ENCODE data around the gene STK10.
"Not testable (repeated sequence)": the region's sequence is repeated elsewhere in the genome, so short reads cannot be mapped to it uniquely, and the experiment has no call there.

STK10 gene

GRCh38 chr5:172054611-172055153, 133.3 kb downstream of the STK10 start:
- no peak for DNase-seq (ENCODE audit: low read depth)

GRCh38 chr5:172052450-172053236, 135.4 kb downstream of the STK10 start:
- no peak for DNase-seq (ENCODE audit: low read depth)

GRCh38 chr5:172051643-172052339, 136.2 kb downstream of the STK10 start:
- no peak for DNase-seq (ENCODE audit: low read depth)

DNA sequence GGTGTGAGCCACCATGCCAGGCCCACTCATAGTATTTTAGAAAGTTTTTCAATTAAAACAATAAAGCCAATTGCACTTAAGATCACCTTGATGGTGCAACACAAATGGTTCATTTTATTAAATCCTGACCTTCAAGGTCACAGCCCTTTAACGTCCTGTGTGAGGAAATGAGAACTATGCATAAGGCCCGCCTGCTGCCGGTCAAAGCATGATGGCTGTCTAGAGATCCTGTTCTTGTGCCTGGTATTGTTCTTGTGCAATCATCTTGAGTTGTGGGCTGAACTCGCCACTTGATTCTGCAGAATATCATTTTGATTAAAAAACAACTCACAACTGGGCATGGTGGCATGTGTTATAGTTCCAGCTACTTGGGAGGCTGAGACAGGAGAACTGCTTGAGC, 137.9 kb downstream of the STK10 start:
- no peak for DNase-seq (ENCODE audit: low read depth)

DNA sequence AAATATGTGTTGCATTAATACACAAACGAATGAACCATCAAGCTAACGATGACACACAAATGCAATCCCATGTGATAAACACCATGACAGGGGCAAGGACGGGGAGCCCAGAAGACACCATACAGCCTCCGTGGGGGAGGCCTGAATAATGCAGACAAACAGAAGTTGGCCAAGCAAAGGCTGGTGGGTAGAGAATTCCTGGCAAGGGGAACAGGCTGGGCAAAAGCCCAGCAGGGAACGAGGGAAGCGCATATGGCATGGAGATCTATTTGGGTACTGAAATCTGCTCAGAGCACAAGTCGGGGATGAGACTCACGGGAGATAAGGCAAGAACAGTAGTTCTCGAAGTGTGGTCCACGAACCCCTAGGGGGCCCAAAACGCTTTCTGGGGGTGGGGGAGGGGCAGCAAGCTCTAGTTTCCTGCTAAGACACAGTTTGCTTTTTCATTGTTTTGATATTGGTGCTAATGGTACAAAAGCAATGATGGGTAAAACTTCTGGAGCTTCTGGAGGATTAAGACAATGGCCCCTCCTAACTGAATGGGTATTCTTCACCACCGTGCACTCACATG, 138.7 kb downstream of the STK10 start:
- DNase-seq (ENCODE audit: low read depth), result no peak

- no peak for DNase-seq (ENCODE audit: low read depth)
These were observed 139.4 kb downstream of the STK10 start for GRCh38 chr5:172048539-172049101.

DNA sequence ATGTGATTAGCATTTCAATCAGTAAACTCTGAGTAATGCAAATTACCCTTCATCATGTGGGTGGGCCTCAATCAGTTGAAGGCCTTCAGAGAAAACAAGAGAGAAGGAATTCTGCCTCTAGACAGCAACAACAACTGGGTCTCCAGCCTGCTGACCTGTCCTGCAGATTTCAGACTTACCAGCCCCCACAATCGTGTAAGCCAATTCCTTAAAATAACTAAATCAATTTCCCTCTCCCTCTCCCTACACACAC, 139.9 kb downstream of the STK10 start:
- no peak for DNase-seq (ENCODE audit: low read depth)

DNA sequence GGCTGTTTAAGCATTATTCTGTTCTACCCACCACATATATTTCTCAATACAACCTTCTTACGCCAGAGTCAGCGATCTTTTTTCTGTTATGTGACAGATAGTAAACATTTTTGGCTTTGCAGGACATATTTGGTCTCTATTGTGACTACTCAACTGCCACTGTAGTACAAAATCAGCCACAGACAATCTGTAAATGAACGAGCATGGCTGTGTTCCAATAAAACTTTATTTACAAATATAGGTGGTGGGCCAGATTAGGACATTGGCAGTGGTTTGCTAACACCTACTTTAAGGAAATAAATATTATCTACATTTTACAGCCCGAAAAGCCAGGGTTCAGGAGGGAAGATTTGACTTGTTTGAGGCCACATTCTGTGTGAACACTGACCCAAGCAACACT, 141.4 kb downstream of the STK10 start:
- no peak for DNase-seq (ENCODE audit: low read depth)

GRCh38 chr5:172045315-172045632, 142.8 kb downstream of the STK10 start:
- no peak for DNase-seq (ENCODE audit: low read depth)

DNA sequence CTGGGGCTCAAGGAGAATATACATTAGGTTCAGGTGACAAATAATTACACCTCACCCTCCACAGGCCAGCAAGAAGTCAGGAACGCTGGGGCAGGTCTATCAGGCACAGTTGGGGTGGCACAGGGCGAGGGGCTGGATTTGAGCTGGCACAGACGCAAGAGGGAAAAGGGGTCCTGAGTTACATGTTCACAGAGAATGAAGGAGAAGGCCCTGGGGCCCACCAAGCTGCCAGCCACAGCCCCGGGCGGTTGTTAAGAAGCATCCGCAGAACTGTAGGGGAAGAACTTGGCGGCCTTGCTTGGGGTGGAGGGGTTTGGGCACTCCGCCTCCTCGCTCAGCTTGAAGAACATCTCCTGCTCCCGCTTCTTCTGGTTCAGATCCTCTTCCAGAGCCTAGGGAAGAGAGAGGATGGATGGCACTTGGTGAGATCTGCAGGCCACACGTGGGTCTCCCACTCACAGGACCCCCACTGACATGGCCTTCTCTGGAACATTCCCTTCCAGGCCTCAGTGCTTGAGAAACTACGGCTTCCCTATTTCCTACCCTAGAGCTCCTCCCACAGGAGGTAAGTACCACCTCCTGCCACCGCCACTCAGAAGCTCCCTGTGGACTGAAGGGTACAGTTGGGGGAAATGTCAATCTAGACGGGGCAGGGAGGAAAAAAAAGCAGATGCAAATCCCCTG, 143.3 kb downstream of the STK10 start:
- DNase-seq (ENCODE audit: low read depth), result no peak

DNA sequence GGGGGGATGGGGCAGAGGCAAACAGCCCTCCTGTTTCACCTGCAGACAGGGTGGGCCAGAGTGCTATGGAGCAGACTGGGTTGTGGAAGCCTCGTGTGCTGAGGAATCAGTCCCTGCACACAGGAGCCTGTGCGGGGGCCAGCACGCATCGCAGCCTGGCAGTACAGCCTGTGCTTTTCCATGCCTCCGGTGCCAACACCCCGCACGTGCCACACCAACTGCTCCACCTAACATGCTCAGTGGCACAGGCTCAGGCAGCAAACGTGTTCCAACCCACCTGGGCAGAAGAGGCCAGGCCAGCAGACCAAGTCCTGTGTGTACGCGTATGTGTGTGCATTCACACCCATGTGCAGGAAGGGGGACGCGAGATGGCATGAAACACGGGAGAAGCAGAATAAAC, 144.2 kb downstream of the STK10 start:
- DNase-seq (ENCODE audit: low read depth), result no peak

DNA sequence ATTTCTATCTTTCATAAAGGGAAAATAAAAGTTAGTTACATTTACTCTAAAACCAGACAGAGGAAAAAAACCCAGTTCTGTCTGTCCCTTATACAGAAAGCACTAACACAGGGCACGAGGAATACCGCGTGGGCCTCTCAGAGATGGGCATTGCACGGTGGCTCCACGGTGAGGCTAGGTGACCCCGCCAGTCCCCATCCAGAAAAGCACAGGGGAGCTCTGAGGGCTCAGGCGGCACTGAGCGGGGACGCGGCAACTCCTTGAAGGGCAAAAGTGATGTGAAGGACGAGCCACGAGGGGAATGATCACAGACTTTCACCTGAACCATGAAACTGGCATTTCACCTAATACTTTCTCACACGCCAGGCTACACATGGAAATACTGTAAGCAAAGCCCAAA, 145.8 kb downstream of the STK10 start:
- no peak for DNase-seq (ENCODE audit: low read depth)

DNA sequence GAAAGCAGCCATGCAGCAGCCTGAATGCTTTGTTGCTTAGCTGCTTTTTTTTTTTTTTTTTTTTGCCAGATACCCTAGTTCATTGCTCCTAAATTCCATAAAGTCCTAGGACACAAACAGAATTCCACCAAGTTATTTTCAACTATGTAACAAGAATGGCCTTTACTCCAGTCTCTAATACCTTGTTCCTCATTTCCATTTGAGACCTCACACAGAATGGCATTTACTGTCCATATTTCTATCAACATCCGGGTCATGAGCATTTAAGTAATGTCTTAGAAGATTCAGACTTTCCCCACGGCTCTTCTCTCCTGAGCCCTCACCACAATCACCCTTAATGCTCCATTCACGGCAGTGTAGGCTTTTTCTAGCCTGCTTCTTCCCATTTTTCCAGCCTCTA, 149.9 kb downstream of the STK10 start:
- no peak for DNase-seq (ENCODE audit: low read depth)

DNA sequence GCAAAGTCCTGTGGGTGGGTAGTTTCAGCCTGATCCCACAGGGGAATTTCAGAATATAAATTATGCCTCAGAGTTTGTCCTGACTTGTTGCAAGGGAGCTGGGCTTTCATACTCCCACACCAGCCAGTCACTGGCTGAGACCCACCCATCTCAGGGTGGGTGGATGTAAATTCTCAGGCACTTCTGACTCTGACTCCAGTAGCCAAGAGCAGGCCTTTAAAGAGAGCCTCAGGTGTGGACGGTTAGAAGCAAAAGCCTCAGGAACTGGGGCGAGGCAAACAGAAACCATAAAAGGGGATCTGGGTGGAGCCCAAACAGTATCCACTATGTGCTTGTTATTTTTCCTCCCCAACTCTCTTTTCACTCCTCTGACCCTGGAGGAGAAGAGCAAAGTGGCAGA, 153.0 kb downstream of the STK10 start:
- no peak for DNase-seq (ENCODE audit: low read depth)

DNA sequence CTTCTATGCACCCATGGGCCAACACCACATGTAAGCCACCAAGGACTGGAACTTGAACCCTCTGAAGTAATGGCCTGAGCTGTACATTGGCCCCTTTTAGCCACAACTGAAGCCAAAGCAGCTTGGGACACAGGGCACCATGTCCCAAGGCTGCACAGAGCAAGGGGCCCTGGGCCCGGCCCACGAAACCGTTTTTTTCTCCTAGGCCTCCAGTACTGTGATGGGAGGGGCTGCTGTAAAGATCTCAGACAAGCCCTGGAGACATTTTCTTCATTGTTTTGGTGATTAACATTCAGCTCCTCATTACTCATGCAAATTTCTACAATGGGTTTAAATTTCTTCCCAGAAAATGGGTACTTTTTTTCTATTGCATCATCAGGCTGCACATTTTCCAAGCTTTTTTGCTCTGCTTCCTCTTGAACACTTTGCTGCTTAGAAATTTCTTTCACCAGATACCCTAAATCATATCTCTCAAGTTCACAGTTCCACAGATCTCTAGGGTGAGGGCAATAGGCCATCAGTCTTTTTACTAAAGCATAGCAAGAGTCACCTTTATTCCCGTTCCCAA, 156.0 kb downstream of the STK10 start:
- DNase-seq (ENCODE audit: low read depth), result no peak

DNA sequence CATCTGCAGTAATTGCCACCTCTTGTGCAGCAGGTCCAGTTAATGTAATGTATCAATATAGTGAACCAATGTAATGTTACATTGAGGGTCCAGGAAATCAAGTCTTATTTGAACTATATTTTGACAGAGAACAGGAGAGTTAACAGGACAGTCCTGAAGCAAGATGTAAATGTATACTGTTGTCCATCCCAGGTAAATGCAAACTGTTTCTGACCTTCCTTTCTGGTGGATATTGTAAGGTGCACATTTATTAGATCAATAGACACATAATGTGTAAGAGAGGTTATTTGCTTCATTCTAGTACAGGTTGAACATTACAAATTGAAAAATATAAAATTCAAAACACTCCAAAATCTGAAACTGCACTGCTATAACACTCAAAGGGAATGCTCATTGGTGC, 158.1 kb downstream of the STK10 start:
- no peak for DNase-seq (ENCODE audit: low read depth)

DNA sequence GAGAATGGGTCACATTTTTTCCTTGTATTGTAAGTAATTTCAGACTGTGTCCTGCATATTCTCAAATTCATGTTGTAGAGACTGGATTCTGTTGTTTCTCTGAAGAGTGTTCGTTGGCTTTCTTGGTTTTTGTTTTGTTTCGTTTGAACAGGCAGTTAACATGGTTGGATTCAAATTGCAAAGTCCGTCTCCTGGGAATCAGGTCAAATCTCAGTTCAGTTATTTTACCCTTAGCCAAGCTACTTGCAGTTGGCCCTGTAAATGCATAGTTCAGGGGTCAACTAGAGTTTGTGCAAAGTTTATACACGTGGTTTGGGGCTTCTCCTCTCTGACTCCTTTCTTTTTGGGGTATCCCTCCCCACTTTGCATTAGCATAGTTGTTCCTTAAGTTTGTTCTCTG, 159.9 kb downstream of the STK10 start:
- DNase-seq (ENCODE audit: low read depth), result no peak

DNA sequence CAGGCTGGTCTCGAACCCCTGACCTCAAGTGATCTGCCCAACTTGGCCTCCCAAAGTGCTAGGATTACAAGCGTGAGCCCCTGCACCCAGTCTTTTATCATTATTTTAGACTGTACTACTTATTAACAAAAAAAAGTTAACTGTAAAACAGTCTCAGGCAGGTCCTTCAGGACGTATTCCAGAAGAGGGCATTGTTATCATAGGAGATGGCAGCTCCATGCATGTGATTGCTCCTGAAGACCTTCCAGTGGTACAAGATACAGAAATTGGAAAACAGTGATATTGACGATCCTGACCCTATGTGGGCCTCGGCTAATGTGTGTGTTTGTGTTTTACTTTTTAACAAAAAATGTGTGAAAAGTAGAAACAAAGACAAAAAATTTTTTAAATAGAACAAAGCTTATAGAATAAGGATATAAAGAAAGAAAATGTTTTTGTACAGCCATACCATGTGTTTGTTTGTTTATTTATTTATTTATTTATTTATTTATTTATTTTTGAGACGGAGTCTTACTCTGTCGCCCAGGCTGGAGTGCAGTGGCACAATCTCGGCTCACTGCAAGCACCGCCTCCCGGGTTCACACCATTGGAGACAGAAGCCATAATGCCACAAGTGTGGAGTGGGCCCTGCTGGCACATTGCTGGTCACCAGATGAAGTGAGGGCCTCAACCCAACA, 167.8 kb downstream of the STK10 start:
- not testable (repeated sequence) for DNase-seq (ENCODE audit: low read depth)

DNA sequence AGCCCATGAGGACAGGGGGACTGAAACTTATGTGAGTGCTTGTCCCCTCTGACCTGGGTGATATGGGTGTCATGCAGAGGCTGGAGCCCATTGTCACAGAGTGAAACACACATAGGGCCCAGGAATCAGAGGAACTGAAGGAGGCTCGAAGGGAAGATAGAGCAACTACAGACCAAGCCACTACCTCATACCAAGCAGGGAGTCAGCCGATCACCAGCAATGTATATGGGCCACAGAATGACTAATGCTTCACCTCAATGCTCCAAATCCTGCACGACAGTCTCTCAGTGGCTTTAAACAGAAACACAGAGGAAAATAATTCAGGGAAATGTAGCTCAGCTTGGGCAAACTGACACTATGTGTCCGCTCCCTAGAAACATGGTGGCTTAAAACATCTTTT, 172.7 kb downstream of the STK10 start:
- no peak for DNase-seq (ENCODE audit: low read depth)

DNA sequence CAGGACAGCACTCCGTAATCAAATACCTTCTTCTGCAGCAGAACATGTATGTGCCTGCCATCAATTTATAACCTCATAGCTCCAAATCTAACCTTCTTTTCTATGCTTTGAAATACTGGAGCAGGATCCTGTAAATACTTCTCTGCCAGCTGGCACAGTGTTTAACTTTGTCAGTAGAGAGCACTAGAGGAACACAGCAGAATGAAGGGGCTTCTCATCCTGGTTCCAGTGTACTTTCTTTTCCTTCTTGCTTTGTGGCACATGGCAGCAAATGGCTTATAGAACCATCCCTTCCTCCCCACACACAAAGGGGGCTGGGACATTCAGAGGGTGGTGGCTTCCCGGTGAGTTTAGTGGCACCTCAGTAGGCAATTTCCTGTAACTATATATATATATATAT, 177.7 kb downstream of the STK10 start:
- no peak for DNase-seq (ENCODE audit: low read depth)

GRCh38 chr5:172009536-172010270, 178.3 kb downstream of the STK10 start:
- DNase-seq (ENCODE audit: low read depth), result no peak
